Epithelial cell of esophagus (primary cell): ENCODE data around the gene PARD3.

Experiments
- DNase-seq: peaks from one replicate; pipeline ENCODE4 v3.0.0; 2010; ENCODE audit warnings: low read depth
- H3K4me3 ChIP-seq: 2 replicates; pipeline ENCODE4 v1.5.1; 2011; ENCODE audit warnings: mild to moderate bottlenecking, low read length, control low read depth
- TF ChIP-seq, protein P1 (sequence below): IDR thresholded peaks from 2 replicates; pipeline ENCODE4 v1.5.1; 2011; ENCODE audit warnings: low read depth, mild to moderate bottlenecking, low read length, control low read depth, inconsistent platforms; ENCODE audit not compliant: insufficient read depth; ENCODE audit errors: missing control alignments

Gene PARD3

DNA sequence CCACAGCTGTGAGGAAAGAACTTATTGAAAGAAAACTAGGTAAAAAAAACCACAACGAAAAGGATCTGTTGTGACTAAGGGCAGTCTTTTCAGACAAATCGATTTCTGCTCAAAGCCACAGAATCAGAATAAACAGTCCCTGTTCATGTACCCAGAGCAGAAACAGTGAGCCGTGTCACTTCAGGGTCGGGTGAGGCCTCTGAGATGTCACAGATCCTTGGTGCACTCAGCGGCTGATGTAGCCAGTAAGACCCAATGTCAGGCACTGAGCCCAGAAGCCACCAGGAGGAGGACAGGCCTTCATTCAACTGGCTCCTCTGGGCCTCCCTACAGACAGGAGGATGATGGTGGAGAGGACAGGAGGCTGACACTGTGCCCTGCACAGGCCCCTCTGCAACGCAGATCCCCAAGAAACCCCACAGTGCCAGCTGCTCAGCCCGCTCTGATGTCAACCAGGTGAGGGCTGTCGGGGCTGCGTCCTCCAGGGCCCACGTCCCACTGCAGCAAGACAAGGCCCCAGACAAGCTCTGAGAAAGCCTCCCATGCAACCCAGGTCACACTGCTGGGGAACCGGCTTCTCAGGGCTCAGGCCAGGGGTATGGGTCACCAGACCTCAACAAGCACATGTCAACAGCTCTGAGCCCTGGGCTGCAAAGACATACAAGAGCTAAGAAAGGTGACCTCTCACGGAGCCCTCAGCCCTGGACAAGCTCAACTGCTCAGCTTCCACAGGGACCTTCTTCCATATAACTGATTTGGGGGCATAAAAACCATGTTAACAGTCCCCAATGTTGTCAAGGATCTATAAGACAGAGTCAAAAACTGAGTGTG is 190.6 kb downstream of the PARD3 start:
- no peak for DNase-seq
- TF ChIP-seq, protein P1, sequence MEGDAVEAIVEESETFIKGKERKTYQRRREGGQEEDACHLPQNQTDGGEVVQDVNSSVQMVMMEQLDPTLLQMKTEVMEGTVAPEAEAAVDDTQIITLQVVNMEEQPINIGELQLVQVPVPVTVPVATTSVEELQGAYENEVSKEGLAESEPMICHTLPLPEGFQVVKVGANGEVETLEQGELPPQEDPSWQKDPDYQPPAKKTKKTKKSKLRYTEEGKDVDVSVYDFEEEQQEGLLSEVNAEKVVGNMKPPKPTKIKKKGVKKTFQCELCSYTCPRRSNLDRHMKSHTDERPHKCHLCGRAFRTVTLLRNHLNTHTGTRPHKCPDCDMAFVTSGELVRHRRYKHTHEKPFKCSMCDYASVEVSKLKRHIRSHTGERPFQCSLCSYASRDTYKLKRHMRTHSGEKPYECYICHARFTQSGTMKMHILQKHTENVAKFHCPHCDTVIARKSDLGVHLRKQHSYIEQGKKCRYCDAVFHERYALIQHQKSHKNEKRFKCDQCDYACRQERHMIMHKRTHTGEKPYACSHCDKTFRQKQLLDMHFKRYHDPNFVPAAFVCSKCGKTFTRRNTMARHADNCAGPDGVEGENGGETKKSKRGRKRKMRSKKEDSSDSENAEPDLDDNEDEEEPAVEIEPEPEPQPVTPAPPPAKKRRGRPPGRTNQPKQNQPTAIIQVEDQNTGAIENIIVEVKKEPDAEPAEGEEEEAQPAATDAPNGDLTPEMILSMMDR, result no peak

DNA sequence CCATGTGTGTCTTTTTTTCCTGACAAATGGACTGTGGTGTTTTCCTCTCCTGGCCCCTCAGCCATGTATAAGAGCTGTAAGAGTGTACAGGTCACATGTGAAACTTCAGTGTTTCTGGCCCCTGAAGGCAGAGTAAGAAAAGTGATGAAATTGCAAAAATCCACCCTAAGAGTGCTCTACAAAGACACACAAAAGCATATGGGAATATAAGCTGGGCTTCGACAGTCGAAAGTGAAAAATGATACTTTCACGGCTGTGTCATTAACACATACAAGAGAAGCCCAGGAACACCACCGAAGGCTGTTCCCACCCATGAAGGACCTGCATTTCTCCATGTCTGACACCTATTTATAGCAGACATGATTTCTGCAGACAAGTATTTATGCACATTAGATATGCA is 192.2 kb downstream of the PARD3 start:
- TF ChIP-seq, protein P1, result no peak
- DNase-seq, result no peak
- H3K4me3 ChIP-seq, result no peak overlapping the region

More for the DNA sequence above, 190.6 kb downstream of the PARD3 start:
- H3K4me3 ChIP-seq, result no peak overlapping the region

DNA sequence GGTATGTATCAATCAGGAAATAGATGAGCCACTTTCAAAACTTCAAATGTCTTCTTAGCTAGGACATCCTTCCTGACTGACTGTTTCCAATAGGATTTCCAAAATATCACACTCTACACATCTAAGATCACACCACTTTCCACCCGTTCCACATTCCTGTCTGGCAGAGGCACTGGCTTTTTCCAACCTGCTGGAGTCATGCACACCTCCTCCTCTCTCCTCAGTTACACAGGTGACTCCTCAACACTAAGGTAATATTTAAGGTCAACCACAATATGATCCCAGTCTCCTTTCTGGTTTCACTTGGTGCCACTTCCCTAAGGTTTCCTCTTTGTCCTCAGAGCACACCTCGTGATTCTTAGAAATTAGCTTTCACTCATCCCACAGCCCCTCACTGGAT is 196.5 kb downstream of the PARD3 start:
- DNase-seq, result no peak
- TF ChIP-seq, protein P1, result no peak
- H3K4me3 ChIP-seq, result no peak overlapping the region

DNA sequence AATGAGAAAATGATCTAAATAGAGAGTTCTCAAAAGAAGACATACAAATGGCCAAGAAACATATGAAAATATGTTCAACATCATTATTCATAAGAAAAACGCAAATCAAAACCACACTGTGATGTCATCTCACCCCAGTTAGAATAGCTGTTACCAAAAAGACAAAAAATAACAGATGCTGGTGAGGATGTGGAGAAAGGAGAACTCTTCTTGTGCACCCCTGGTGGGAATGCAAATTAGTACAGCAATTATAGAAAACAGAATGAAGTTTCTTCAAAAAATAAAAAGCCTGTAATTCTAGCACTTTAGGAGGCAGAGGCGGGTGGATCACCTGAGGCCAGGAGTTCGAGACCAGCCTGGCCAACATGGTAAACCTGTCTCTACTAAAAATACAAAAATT is 199.3 kb downstream of the PARD3 start:
- H3K4me3 ChIP-seq, result no peak overlapping the region
- TF ChIP-seq, protein P1, result no peak
- no peak for DNase-seq

DNA sequence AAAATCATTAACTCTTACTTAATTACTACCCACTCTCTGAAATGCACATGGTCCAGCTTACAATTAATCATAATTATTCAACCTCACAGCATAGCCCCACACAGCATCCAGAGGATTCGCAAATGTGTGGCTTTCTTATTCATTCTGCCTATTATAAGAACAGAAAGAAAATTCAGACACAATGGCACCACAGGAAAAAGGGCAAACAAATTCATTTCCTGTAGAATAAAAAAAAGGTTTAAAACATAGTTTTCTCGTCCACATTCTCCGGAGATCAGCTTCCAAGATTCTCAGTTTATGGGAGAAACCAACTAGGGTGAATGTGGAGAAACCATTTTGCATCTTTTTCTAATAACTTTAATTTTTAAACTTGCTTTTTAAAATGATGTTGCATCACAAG is 201.6 kb downstream of the PARD3 start:
- TF ChIP-seq, protein P1, result no peak
- no peak overlapping the region for H3K4me3 ChIP-seq
- no peak for DNase-seq

DNA sequence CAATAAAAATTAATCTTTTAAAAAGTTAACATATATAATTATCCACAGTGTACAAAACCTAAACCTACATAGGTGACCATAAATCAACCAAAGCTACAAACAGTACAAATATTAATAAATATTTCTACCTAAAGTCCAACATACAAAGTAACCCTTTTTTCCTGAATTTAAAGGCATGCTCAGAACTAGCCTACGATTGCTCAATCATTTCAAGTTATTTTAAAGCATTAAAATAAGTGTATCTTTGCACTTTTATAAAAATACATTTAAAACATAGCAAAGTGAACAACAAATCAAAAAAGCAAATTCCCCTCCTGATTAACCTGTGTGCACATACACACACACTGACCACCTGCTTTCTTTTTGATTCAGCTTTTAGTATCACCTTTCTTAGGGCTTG is 202.2 kb downstream of the PARD3 start:
- no peak for DNase-seq

DNA sequence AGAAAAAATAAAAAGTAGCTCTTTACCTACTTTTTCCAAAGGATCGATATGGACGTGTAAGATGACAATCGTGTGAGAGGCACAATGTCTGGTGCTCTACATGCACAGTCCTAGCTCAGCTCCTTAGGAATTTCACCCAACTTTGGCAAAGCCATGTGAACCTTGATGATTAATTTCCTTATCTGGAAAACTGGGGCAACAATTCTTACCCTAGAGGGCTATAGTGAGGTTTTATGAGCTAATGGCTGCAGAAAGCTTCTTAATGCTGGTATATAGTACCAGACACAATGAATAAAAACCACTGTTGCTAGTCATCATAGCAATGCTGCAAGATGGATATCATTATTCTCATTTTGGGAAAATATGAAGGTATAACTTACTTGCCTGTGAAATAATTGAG is 202.7 kb downstream of the PARD3 start:
- DNase-seq, result peak; percentile 28
- H3K4me3 ChIP-seq, result no peak overlapping the region

More for the DNA sequence above, 202.2 kb downstream of the PARD3 start:
- TF ChIP-seq, protein P1, result no peak
- H3K4me3 ChIP-seq, result no peak overlapping the region

More for the DNA sequence above, 202.7 kb downstream of the PARD3 start:
- TF ChIP-seq, protein P1, result no peak
